GM19455 (cell line): Measurements from ENCODE around the gene S100A5.

Experiments
- ATAC-seq: cut with Tn5 transposase; IDR thresholded peaks from one replicate; pipeline ENCODE4 v1.9.1; 2021; ENCODE audit not compliant: unreplicated experiment

Gene S100A5

DNA sequence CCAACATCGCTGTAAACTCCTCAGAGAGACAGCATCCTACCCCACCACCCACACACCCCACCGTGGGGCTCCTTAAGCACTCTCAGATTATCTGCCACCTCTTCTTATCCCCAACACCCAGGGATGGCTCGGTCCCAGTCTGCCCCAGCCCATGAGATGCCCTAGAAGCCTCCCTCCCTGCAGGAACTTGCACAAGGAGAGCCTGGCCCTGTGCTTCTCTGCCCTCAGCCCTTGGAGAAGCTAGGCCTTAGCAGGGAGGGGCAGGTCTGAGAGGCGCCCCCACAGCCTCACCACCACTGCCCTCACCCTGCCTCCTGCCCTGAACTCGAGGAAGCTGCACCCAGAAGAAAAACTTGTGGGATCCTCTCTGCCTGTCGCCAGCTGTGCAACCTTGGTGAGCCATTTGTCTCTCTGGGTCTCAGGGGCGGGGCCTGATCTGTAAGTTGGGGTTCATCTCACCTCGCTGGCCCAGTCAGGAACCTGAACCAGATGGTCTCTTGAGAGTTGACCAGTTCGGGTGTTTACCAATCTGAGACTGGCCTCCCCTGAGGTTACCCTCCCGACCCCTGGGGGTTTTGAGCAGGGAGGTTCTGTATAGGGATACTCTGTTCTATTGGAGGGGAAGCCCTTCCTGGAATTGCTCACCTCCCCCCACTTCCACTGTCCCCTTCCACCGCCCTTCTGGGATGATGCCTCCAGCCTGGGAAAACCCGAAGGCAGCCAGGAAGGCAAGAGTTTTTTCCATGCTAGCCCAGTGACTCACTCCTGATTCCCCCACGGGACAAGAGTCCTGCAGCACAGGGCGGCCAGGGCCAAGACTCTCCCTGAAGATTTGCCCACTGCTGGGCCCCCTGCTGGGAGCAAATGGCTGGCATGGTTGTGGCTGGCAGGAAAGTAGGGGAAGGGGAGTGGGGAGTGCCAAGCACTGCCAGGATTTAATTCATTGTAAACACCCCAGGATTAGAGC lies 8.3 kb upstream of the S100A5 start, which contains the start of gene S100A3:
S100A3 (minus strand) TSS at position 537 of the 967 bp plus-strand sequence. CDS start 773 bp downstream, outside the sequence.
- no peak for ATAC-seq

DNA sequence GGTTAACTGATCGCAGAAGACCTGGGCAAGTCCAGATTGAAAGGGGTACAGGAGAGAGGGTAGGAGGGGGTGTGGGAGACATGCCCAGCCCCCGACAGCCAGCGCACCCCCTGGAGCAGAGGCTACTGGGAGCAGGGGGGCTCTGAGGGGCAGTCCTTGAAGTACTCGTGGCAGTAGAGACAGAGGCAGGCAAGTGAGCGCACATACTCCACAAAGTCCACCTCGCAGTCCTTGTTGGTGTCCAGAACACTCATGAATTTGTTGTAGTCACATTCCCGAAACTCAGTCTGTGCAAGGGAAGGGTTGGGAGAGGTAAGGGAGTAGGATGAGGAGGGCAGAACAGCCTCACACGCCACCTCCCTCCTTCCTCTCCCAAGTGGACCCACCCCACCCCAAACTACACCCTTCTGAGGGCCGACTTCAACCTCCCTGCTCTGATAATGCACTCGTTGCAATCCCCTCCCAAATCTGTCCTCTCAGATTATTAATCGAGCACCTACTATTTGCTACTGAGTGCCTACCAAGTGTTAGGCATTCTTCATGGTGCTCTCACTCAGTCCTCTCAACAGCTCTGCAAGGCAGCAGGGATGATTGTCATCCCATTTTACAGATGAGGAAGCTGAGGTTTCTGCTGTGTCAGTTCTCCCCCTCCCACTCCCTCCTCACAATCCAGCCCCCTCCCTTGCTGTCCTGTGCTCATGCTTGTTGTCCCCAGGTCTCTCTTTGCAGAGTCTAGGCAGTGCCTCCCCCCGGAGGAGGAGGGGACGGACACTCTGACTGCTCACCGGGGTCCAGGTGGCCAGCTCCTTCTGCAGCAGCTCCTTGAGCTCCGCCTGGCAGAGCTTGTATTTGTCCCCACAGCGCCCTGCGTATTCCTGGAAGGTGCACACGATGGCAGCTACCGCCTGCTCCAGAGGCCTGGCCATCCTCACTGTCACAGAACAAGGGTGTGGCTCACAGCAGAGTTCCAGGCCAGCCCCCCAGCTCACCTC lies 7.1 kb upstream of the S100A5 start:
- no peak for ATAC-seq

DNA sequence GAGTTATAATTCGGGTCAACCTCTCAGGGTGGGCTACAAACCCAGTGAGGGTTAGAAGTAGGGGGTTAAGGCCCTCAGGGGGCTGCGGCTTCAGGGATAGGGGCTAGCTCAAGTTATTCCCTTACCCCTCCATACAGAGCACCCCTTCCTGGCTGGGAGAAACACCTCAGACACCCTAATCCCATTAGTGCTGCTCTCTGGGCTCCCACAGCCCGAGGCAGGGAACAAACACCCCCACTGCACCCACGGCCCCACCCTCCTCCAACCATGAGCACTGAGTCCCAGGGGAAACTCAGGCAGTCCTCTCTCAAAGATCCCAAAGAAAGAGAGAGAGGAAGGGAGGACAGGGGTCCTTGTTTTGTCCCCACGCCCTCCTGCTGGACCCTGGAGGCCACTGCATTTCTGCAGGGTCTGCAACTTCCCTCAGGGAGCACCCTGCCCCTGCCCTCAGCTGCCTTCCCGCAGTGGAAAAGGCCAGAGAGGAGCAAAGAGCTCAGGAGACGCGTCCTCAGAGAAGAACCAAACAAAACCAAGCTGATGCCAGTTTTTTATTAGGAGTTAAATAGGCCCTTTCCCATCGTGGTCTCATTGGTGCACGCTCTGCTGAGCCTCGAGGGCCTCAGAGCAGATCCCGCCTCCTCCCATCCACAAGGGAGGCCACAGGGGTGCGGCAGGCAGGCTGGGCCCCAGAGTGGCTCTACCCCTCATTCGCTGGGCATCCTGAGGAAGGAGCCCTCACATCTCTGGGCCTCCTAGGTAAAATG lies 6.2 kb upstream of the S100A5 start:
- no peak for ATAC-seq

DNA sequence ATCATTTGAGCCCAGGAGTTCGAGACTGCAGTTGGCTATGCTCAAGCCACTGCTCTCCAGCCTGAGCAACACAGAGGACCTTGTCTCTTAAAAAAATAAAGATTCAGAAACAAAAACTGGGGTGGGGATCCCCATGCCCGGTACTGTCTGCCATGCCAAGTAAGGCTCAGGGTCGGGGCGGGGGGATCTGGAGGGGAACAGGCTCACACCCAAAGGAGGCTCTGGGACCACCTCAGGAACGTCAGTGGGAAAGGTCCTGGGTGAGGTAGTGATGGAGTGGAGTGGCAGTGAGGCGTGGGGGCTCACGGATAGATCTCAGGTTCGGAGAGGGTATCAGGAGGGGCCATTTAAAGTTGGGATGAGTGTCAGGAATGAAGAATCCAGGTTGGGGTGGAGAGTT lies 5.6 kb upstream of the S100A5 start:
- ATAC-seq: no peak

DNA sequence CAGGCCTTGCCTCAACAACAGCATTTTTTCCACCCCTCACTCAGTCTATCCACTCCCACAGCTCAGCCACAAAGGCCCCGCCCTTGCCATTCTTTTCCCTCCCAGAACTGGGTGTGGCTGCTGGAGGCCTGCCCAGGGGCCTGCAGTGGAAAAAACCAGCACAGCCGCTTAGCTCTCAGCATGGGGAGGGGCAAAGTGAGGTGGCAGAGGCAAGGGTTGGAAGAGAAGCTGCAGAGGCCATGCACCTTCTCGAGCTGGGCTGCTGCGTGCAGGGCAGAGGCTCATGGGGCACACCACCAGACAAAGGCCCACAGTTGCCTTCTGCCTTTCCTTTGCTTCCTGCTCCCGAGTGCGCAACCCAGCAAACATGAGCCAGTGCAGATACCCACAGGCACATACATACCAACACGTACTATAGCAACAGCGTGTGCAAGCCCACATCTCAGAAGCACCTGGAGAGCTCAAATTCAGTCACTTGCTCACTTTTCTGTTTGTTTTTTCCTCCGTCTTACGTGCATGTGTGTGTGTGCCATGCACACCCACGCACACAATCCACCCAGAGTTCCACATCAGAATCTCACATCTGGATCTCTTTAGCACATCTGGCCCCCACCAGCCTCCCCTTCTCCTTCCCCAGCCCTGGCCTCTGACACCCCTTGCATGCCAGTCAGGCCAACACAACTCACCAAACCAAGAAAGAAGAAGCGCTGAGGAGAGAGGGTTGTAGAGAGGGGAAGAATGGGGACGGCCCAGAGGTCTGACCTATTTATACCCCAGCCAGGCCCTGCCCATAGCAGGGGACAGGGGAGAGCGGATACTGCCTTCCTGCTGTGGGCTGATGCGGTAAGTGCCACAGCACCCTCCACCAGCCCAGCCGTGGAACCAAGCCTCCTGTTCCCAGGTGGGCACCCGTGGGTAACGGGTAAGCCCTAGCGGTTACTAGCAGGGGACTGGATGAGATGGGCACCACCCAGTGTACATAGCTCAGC lies 4.6 kb upstream of the S100A5 start, which contains the start of gene S100A4:
S100A4 (minus strand) TSS at position 740 of the 989 bp plus-strand sequence. CDS start 1,012 bp downstream, outside the sequence.
- no peak for ATAC-seq

DNA sequence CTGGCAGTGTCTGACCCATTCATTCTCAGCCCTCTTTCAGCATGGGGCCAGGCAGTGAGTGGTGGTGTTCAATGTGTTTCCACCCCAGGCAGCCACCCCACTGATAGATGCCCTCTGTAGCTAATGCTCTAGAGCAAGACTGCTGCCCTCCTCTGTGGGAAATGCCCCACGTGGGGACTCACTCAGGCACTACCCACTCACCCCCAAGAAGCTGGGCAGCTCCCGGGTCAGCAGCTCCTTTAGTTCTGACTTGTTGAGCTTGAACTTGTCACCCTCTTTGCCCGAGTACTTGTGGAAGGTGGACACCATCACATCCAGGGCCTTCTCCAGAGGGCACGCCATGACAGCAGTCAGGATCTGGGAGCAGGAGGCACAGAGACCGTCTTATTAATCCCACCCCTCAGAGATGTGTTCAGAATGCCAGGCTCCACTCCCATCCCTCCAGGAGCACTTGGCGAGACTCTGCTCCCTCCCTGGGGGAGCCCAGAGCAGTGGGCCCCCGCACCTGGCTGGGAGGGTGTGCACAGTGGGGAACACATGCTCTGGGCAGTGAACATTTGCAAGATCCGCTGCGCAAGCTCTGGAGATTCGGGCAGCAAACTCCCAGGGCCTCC lies 3.8 kb upstream of the S100A5 start:
- no peak for ATAC-seq

DNA sequence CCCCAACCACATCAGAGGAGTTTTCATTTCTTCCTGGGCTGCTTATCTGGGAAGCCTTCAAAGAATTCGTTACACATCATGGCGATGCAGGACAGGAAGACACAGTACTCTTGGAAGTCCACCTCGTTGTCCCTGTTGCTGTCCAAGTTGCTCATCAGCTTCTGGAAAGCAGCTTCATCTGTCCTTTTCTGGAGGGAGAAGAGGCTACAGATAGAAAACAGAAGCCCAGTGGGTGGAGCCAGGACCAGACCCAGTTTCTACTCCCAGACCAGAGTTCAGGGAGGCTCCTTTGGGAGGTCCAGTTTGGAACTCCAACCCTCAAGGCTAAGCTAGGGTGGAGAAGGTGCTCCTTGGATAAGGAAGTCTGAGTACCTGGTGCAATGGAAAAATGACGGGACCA lies 3.0 kb upstream of the S100A5 start:
- no peak for ATAC-seq

DNA sequence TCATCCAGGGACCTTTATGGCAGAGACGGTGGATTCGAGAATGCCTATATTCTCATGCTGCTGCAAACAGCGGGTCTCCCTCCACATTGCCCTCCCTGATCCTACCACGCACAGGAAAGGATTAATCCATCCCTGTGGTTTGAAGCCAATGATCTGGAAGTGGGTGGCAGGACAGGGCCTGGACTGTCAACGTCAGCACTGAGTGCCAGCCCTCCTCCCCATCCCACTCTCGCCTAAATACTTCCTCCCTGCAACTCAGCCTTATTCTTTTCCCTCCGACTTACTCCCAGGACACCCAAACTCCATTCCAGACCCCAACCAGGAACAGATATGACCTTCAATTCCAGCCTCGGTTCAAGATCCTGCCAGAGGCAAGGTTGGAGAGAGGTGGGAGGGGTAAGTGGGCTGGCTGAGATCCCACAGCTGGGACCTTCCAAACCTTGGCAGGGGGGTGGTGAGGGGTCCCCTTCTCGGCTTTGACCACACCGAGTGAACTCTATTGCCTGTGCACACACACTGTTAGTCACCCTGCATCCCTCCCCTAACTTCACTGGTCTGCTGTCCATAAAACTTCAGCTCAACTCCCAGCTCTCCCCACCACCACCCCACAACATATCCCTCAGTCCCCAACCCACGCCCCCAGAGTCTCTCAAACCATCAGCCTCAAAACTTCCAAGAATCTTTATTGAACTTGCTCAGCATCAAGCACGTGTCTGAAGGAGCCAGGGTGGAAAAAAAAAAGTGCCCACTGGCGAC lies 2.4 kb upstream of the S100A5 start:
- no peak for ATAC-seq

DNA sequence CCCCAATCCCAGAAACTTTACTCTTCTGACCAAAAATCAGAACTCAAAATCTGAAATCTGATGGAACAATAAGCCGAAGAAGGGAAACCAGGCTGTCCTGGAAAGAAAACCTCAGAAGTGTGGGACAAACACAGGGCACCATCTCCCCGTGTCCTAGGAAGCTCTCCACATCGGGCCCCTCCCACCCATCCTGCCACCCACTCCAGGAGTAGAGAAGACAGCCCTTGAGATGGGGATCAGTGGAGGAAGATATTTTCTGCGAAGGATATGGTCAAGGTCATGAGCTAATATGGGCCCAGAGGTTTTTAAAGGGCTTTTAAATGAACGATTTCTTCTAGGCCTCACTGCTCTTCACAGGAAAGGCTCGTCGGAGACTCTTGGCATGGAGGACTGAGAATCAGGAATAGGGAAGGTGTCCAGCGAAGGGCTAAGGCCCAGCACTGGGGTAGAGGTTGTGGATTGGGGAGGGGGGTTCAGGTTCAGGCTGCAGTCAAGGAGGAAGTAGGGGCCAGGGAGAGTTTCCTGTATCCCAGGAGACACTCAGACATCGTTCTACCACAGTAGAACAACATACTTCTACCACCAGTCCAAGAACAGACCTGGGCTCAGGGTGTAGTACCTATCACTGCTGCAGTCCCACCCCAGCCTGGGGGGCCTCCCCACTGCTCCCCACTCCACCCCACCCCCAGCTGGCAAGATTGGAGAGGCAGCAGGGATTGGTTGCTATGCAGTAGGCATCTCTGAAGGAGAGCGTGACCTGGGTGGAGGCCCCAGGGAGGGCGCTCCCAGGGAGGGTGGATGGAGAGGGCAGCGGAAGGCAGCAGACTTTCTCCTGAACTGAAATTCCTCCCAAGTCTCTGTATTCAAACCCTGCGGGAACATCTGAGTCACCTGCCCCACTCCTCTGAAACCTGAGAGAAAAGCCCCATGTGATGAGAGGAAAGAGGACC lies 1.2 kb upstream of the S100A5 start:
- ATAC-seq: no peak

DNA sequence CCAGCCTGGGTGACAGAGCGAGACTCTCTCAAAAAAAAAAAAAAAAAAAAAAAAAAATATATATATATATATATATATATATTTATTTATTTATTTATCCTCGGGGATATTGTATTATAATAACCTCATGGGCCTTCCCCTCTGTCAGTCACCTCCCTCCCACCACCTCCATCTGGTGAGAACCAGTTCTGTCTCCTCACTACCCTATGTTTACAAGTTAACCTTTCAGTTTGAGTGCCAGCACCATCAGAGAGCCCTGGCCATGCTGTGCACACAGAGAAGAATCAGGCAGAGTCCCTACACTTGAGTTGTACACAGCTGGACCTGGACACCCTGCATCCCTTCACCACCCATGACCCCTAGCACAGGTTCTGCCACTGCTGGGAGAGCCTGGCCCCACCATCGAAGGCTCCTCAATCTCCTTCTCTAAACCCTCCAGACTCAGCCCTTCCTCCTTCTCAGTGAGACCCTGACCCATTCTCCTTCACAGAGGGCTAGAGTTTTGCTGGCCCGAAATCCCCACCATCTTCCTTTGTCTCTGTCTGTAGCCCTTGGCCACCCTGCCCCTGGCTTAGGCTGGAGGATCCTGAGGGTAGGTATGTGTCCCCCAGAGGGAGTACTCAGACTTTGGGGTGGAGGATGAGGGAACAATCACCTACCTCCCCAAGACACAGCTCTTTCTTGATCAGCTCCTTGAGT lies 1.2 kb downstream of the S100A5 start:
- ATAC-seq: no peak

DNA sequence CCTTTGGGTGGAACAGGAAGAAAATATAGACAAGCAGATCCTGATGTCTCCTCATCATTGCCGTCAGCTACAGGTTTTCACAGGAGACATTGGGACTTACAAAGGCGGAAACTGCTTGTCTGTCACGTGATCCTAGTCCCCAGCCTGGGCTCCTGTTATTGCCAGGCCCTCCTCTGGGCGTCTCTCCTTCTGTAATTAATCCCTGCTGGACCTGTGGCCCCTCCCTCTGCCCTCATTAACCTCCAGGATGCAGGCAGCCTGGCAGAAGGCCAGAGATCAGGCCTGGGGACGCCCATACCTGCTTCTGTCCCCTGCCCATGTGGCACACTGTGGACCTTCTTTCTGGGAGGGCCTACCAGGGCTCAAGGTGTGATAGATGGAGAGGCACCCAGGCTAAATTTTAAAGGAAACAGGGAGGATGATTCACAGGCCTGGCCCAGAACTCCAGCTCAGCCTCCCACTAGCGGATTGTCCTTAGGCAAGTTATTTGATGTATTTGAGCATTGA lies 2.4 kb downstream of the S100A5 start:
- ATAC-seq: no peak

DNA sequence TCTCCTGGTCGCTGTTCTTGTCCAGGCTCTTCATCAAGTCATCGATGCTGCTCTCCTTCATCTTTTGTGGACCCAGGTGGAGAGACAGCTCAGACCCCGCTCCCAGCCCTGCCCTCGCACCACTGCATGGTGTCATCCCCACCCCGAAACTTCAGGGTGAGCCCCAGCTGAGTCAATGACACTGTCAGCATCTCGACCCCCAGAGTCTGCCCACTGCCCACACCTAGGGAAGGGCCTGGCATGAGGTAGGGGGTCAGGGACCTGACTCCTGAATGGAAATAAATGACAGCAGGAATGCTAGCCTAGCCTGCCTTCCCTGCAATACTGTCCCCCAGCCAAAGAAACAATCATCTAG lies 3.4 kb downstream of the S100A5 start:
- no peak for ATAC-seq

DNA sequence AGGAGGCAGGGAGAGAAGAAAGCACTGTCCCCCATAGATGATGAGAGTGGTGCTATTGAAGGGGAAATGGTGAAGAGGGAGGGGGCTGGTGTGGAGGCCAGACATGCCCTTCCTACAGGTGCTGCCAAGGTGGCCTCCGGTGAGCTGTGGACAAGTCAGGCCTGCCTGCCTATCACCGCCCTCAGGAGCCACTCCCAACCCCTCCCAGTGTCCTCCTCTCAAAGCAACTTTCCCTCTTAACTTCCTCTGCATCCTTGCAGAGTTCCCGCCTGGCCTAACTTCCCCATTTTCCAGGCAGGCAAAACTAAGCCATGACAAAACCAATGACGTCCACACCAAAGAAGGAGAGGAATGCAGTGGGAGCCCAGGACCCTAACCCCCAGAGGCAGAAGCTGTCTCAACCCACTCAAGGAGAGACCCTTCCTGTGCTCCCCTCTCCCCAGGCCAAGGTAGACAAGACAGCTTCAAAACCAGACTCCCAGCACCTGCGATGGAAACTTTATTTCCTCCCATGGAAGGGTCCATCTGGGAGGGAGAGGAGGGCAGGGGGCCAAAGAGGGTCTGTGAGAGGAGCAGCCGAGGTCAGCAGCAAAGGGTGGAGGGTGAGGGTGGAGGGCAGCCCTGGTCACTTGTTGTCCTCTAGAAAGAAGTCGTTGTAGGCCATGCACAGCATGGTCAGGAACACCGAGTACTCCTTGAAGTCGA lies 3.9 kb downstream of the S100A5 start:
- ATAC-seq: no peak

DNA sequence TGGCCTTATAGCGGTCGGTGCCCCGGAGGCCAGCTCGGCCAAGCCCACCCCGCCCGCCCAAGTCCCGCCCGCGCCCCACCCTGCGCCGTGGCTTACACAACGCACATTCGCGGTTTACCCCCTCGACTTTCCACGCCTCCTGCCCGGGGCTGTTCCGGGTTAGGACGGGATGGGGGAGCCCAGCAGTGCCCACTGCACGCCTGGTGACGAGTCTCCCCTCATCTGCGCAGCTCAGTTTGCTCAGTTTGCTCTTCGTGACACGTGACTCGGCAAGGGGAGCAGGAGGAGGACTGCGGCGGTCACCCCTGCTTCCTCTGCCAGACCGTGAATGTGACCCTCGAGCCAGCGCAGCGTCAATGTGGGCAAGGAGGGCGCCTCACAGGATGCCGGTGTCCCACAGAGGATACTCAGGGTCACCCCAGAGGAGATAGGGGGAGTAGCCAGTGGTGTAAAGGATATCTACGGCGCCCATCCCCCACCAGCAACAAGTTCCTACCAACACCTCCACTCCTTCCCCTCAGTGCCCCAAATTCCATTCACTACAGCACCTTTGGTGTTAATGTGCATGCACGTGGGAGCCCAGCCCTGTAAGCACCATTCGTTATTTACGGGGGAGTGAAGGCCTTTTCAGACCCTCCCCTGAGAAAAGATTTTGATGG lies 4.6 kb downstream of the S100A5 start:
- ATAC-seq: no peak
